ENCODE results near the gene LYL1. TPM values are rescaled to one million over a fixed set of nuclear protein-coding genes. Genes with fewer than 3 reads are reported as not detected.
A peak's percentile ranks its signal among the peaks of the same experiment; 100 is the strongest.

The LYL1 gene
- total and polyA plus RNA-seq, 2 of the 13 experiments (the other 11 are each of a cell fraction or from before 2014, with no cell fraction given): 0.75 to 0.92 TPM

- TF ChIP-seq, protein P1, sequence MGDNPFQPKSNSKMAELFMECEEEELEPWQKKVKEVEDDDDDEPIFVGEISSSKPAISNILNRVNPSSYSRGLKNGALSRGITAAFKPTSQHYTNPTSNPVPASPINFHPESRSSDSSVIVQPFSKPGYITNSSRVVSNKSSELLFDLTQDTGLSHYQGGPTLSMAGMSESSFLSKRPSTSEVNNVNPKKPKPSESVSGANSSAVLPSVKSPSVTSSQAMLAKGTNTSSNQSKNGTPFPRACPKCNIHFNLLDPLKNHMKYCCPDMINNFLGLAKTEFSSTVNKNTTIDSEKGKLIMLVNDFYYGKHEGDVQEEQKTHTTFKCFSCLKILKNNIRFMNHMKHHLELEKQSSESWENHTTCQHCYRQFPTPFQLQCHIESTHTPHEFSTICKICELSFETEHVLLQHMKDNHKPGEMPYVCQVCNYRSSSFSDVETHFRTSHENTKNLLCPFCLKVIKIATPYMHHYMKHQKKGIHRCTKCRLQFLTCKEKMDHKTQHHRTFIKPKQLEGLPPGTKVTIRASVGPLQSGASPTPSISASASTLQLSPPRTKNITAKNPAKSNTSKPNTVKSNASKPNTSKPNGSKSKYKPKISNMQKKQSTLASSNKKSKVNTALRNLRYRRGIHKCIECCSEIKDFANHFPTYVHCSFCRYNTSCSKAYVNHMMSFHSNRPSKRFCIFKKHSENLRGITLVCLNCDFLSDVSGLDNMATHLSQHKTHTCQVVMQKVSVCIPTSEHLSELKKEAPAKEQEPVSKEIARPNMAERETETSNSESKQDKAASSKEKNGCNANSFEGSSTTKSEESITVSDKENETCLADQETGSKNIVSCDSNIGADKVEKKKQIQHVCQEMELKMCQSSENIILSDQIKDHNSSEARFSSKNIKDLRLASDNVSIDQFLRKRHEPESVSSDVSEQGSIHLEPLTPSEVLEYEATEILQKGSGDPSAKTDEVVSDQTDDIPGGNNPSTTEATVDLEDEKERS (CRISPR knock-in tag; IDR thresholded peaks at IDR 0.05): no peak
- TF ChIP-seq ZBTB7B (CRISPR knock-in tag; IDR thresholded peaks at IDR 0.05) (0 out of 2 replicates have a peak, but pooled peaks have one; percentile 26), LCORL (IDR thresholded peaks at IDR 0.05) (no peak), LCORL (CRISPR knock-in tag; IDR thresholded peaks at IDR 0.05) (0 out of 2 replicates have a peak, but pooled peaks have one; percentile 0), ZSCAN12 (CRISPR knock-in tag; IDR thresholded peaks at IDR 0.05) (0 out of 2 replicates have a peak, but pooled peaks have one; percentile 75), ADNP (CRISPR knock-in tag; IDR thresholded peaks at IDR 0.05) (no peak), ZNF160 (CRISPR knock-in tag; IDR thresholded peaks at IDR 0.05) (0 out of 2 replicates have a peak, but pooled peaks have one; percentile 20), CEBPG (CRISPR knock-in tag; IDR thresholded peaks at IDR 0.05) (no peak), ZNF207 (IDR thresholded peaks at IDR 0.05; ENCODE audit: borderline replicate concordance) (no peak), HNRNPLL (IDR thresholded peaks at IDR 0.05; ENCODE audit: low read depth, low read length, poor library complexity, severe bottlenecking) (no peak), HIC2 (CRISPR knock-in tag; IDR thresholded peaks at IDR 0.05; ENCODE audit: low read depth) (peak; percentile 79; the same call in 1 of the 2 replicates), ATM (IDR thresholded peaks at IDR 0.05; ENCODE audit: borderline replicate concordance) (no peak), FIP1L1 (IDR thresholded peaks at IDR 0.05; ENCODE audit: borderline replicate concordance, insufficient read depth, low read depth, low read length) (no peak), ZFY (CRISPR knock-in tag; IDR thresholded peaks at IDR 0.05) (no peak; the same call in 1 of the 2 replicates), SATB2 (CRISPR knock-in tag; IDR thresholded peaks at IDR 0.05) (no peak), ZNF615 (CRISPR knock-in tag; IDR thresholded peaks at IDR 0.05; ENCODE audit: borderline replicate concordance) (no peak), ZNF781 (CRISPR knock-in tag; IDR thresholded peaks at IDR 0.05; ENCODE audit: borderline replicate concordance, not compliant biosample characterization) (peak; percentile 5)
- TF ChIP-seq, protein P2, sequence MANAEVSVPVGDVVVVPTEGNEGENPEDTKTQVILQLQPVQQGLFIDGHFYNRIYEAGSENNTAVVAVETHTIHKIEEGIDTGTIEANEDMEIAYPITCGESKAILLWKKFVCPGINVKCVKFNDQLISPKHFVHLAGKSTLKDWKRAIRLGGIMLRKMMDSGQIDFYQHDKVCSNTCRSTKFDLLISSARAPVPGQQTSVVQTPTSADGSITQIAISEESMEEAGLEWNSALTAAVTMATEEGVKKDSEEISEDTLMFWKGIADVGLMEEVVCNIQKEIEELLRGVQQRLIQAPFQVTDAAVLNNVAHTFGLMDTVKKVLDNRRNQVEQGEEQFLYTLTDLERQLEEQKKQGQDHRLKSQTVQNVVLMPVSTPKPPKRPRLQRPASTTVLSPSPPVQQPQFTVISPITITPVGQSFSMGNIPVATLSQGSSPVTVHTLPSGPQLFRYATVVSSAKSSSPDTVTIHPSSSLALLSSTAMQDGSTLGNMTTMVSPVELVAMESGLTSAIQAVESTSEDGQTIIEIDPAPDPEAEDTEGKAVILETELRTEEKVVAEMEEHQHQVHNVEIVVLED (CRISPR knock-in tag; IDR thresholded peaks at IDR 0.05; ENCODE audit: borderline replicate concordance): no peak
- TF ChIP-seq, protein P3, sequence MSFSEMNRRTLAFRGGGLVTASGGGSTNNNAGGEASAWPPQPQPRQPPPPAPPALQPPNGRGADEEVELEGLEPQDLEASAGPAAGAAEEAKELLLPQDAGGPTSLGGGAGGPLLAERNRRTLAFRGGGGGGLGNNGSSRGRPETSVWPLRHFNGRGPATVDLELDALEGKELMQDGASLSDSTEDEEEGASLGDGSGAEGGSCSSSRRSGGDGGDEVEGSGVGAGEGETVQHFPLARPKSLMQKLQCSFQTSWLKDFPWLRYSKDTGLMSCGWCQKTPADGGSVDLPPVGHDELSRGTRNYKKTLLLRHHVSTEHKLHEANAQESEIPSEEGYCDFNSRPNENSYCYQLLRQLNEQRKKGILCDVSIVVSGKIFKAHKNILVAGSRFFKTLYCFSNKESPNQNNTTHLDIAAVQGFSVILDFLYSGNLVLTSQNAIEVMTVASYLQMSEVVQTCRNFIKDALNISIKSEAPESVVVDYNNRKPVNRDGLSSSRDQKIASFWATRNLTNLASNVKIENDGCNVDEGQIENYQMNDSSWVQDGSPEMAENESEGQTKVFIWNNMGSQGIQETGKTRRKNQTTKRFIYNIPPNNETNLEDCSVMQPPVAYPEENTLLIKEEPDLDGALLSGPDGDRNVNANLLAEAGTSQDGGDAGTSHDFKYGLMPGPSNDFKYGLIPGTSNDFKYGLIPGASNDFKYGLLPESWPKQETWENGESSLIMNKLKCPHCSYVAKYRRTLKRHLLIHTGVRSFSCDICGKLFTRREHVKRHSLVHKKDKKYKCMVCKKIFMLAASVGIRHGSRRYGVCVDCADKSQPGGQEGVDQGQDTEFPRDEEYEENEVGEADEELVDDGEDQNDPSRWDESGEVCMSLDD (CRISPR knock-in tag; IDR thresholded peaks at IDR 0.05; ENCODE audit: borderline replicate concordance): no peak
- TF ChIP-seq, protein P4, sequence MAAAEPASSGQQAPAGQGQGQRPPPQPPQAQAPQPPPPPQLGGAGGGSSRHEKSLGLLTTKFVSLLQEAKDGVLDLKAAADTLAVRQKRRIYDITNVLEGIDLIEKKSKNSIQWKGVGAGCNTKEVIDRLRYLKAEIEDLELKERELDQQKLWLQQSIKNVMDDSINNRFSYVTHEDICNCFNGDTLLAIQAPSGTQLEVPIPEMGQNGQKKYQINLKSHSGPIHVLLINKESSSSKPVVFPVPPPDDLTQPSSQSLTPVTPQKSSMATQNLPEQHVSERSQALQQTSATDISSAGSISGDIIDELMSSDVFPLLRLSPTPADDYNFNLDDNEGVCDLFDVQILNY (CRISPR knock-in tag; conservative IDR thresholded peaks at IDR 0.05): no peak
Observed at GRCh38 chr19:13149628-13150186, 47.0 kb upstream of the LYL1 start (continued).
